C4-2B (cell line): ENCODE results near the gene P2RY12.
"Not testable (repeated sequence)": the region's sequence is repeated elsewhere in the genome, so short reads cannot be mapped to it uniquely, and the experiment has no call there.

ENCODE experiments used
- H3K27ac ChIP-seq: fragments of 450-650 bp; 2 replicates; pipeline ENCODE4 v1.5.1; 2017
- ZFX ChIP-seq: fragments of 450-650 bp; IDR thresholded peaks from 2 replicates; pipeline ENCODE4 v1.6.1; 2017
- TF ChIP-seq, protein P1 (sequence below): fragments of 450-650 bp; conservative IDR thresholded peaks from 2 replicates; pipeline ENCODE4 v1.5.1; 2017; ENCODE audit warnings: mild to moderate bottlenecking

Gene P2RY12

DNA sequence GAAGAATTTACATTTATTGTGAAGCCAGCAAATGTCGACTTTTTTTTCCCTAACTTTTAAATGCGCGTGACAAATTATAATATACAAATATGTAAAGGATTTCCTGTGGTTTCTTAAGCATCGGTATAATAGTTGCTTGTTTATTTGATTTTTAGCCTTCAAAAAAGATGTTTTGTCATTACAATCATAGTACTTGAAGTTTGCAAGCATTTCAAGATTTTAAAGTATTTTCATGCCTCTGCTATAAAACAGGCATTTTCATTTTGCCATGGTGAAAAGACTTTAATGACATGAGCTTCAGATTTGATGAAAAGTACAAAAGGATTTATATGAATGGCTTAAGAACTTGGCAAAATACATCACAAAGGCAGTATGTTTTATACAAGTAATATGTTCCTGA lies 9.4 kb upstream of the P2RY12 start:
- H3K27ac ChIP-seq = no peak overlapping the region
- TF ChIP-seq, protein P1, sequence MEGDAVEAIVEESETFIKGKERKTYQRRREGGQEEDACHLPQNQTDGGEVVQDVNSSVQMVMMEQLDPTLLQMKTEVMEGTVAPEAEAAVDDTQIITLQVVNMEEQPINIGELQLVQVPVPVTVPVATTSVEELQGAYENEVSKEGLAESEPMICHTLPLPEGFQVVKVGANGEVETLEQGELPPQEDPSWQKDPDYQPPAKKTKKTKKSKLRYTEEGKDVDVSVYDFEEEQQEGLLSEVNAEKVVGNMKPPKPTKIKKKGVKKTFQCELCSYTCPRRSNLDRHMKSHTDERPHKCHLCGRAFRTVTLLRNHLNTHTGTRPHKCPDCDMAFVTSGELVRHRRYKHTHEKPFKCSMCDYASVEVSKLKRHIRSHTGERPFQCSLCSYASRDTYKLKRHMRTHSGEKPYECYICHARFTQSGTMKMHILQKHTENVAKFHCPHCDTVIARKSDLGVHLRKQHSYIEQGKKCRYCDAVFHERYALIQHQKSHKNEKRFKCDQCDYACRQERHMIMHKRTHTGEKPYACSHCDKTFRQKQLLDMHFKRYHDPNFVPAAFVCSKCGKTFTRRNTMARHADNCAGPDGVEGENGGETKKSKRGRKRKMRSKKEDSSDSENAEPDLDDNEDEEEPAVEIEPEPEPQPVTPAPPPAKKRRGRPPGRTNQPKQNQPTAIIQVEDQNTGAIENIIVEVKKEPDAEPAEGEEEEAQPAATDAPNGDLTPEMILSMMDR = no peak
- TF ChIP-seq ZFX = no peak

DNA sequence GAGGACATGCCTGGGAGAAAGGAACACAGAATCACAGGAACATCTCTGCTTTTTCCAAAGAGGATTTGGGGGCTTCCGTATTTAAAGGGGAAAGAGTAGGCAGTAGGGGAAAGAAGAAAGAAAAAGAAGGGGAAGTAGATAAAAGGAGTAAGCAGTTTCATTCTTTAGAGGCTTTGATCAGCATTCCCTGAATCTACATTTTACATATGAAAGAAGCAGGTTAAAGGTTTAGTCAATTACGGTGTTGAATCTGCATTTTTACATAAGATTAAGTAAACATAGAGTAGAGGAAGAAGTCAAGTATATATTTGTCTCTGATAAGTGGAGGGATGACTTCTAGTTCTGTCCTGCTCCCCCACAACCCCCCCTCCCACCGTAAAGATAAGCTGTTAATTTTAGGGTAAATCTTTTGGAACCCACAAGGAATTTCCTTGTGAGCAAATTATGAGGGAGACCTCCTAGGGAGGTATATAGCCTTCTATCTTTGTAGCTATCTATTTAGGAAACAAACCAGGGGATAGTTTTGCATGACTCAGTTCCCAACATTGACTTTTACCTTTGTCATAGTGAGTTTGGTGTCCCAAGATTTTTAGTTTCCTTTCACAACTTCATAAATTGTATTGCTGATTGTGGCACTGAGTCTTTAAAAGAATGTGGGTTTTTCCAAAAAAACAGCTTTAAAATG lies 8.7 kb upstream of the P2RY12 start:
- no peak overlapping the region for H3K27ac ChIP-seq
- TF ChIP-seq ZFX = no peak
- TF ChIP-seq, protein P1 = no peak

DNA sequence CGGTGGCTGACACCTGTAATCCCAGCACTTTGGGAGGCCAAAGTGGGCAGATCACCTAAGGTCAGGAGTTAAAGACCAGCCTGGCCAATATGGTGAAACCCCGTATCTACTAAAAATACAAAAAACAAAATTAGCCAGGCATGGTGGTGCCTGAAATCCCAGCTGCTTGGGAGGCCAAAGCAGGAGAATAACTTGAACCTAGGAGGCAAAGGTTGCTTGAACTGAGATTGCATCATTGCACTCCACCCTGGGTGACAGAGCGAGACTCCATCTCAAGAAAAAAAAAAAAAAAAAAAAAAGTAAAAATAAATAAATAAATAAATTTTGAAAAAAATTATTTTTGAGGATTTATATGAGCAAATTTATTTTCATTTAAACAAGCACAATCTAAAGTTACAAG lies 7.6 kb upstream of the P2RY12 start:
- not testable (repeated sequence) for H3K27ac ChIP-seq

DNA sequence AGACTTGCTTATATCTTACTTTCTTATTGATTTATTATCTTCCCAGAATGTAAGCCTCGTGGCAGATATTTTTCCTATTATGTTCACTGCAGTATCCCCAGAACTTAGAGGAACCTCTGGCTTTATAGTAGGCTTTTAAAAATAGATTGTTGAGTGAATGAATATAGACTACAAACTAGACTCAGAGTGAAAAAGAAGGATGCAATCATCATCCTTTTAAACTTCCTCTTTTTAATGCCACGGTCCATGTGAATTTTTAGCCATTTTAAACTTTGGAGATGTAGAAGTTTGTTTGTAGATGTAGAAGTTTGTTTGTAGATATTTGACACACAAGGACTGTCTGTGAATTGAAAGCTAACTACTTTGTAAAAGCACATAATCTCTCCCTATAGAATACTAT lies 7.2 kb upstream of the P2RY12 start:
- no peak overlapping the region for H3K27ac ChIP-seq
- TF ChIP-seq, protein P1 = no peak
- TF ChIP-seq ZFX = no peak

DNA sequence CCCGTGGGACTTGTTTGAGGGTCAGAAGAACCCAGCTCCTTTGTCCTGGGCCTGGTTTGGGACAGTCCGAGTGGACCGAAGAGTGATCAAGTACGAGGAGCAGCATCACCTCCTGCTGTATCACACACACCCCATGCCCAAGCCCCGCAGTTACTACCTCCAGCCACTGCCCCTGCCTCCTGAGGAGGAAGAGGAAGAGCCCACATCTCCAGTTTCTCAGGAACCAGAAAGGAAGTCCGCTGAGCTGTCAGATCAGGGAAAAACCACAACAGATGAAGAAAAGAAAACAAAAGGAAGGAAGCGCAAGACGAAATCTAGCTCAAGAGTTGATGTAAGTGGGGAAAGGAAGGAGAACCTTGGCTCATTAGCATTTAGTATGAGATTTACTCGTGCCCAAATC lies 3.3 kb upstream of the P2RY12 start:
- H3K27ac ChIP-seq = no peak overlapping the region
- no peak for TF ChIP-seq ZFX
- TF ChIP-seq, protein P1 = no peak

DNA sequence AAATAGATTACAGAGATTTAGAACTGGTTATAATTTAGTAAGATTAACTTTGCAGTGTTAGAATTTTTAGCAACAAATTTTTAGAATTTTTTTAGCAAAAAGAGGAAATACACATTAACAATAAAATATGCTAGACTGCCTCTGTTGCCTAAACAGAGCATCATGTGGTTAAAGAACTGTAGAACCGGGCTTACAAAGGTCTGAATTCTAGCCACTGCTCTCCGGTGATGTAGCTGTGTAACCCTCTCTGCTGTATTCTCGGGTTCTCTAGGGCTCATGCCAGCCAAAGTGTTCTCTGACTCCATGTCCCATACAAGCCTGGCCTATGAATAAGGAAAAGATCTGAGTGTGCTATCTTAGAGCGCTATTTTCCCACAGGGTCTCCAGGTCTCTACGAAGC lies 2.9 kb upstream of the P2RY12 start:
- H3K27ac ChIP-seq = no peak overlapping the region
- TF ChIP-seq, protein P1 = no peak
- no peak for TF ChIP-seq ZFX

DNA sequence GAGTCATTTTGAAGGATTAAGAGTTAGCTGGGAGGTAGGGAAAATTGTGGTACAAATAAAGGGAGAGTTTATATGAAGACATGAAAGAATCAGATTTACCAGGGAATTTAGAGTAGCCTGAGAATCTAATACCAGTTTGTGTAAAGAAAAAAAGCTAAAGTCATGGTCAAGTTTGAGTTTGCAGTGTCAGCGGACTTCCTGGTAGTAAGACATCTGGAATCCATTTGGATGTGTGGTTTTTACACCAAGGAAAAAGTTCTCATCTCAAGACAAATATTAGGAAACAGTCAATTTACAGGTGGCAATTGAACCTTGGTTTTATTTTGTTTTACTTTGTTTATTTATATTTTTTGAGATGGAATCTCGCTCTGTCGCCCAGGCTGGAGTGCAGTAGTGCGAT lies 1.5 kb upstream of the P2RY12 start:
- TF ChIP-seq, protein P1 = no peak
- TF ChIP-seq ZFX = no peak
- H3K27ac ChIP-seq = no peak overlapping the region

DNA sequence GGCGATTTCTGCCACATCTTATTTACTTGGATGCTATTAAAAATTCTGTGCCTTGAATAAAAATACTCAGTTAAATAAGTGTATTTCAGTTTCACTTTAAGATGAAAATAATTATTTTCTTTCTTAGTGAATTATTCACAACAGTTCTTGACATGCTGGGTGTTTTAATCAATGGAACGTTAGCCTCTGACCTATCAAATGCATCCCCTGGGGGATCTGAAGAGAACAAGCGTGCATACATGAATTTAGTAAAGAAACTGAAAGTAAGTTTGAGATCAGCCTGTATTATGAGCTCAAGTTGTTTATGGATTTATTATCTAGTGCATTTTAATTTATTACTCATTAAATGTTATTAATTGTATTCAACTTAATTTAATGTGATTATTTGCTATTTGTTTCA lies 597 bp downstream of the P2RY12 start:
- H3K27ac ChIP-seq = no peak overlapping the region
- TF ChIP-seq ZFX = no peak

DNA sequence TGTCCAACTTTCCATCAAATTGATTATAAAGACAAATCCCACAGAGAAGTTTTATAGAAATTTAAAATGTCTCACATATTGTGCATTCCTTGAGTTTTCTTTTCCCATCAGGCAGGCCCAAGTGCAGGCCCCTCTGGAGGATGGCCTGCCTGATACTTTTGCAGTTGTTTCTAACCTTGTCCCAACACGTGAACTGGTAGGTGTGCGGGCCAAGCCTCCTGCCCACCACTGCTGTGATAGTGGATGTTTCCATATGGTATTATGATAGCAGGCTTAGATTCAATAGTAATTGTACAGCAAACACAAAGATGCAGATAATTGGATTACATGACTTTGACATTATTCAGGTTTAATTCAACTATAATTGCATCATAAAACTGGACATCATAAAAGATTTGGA lies 1.4 kb downstream of the P2RY12 start:
- no peak overlapping the region for H3K27ac ChIP-seq
- TF ChIP-seq, protein P1 = no peak
- no peak for TF ChIP-seq ZFX
